Choroid plexus epithelial cell (primary cell): ENCODE data around the gene USP3.
A peak's percentile ranks its signal among the peaks of the same experiment; 100 is the strongest.

ENCODE experiments used
- DNase-seq: peaks from one replicate; pipeline ENCODE4 v3.0.0-alpha.2; 2010; ENCODE audit warnings: low read depth
- H3K4me3 ChIP-seq: 2 replicates; pipeline ENCODE4 v1.5.1; 2011; ENCODE audit warnings: low read depth, mild to moderate bottlenecking, control low read depth, low read length, moderate library complexity
- TF ChIP-seq, protein P1 (sequence below): conservative IDR thresholded peaks from 2 replicates; pipeline ENCODE4 v1.5.1; 2011; ENCODE audit warnings: low read depth, mild to moderate bottlenecking, control low read depth, inconsistent platforms, low read length, moderate library complexity

The USP3 gene

DNA sequence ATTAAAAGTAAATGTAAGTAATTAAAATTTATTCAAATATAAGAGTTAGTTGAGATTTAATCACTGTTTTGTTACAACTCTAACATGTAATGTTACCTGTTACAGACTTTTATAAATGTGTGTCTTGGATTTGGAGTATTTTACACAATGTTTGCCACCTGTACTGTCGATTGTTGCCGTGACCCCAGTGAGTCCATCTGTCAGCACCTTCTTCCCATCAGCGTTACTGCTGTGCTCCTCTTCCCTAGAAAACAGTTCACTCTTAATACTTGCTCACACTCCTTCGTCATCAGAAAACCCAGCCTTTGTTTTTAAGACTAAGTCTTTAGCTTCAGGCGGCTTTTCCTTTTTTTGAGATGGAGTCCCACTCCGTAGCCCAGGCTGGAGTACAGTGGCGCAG, 52.3 kb downstream of the USP3 start:
- TF ChIP-seq, protein P1, sequence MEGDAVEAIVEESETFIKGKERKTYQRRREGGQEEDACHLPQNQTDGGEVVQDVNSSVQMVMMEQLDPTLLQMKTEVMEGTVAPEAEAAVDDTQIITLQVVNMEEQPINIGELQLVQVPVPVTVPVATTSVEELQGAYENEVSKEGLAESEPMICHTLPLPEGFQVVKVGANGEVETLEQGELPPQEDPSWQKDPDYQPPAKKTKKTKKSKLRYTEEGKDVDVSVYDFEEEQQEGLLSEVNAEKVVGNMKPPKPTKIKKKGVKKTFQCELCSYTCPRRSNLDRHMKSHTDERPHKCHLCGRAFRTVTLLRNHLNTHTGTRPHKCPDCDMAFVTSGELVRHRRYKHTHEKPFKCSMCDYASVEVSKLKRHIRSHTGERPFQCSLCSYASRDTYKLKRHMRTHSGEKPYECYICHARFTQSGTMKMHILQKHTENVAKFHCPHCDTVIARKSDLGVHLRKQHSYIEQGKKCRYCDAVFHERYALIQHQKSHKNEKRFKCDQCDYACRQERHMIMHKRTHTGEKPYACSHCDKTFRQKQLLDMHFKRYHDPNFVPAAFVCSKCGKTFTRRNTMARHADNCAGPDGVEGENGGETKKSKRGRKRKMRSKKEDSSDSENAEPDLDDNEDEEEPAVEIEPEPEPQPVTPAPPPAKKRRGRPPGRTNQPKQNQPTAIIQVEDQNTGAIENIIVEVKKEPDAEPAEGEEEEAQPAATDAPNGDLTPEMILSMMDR: no peak
- no peak for DNase-seq
- no peak overlapping the region for H3K4me3 ChIP-seq

DNA sequence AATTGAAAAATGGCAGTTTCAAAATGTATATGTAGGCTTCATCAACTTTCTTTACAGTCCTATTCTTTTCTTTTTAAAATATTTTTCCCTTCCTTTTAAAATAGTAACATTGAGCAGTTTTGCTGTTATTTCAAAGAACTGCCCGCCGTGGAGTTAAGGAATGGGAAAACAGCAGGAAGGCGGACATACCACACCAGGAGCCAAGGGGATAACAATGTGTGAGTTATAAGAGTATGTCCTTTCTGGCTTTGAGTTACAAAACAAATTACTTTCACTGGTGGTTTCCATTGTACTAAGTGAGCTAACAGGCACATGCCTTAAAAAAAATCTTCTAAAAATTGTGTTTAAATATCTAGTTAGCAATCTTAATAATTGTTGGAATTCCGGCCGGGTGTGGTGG, 55.4 kb downstream of the USP3 start:
- TF ChIP-seq, protein P1: no peak
- DNase-seq: peak; percentile 62
- H3K4me3 ChIP-seq: no peak overlapping the region

DNA sequence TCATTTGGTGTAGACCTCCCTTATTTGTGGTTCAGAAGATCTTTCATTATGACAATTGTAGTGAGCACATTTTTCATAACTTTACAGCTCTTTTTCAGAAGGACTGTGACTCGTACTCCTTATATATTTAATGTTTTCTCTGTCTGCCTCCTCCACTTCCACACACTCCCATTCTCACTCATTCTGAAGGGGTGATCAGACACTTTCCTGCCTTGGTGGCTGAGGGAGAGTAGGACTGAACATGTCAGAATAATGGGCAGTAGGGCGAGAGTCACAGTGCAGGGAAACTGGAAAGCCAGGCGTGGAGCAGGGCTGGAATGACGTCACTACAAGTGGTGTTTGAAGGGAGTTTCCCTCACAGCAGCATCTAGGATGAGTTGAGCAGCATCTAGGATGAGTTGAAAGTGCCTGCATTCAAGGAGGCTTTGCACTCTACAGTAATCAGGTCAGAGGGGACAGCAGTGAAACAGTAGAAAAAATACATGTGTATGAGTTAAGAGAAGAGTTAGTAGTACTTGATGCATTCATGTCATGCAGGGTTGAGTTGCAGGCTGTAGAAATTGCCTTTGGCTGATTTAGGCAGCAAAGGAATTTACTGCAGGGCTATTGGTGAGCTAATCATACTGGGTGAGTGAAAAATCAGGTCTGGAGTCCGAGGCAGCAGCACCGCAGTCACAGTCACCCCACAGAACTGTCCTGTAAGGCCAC, 56.5 kb downstream of the USP3 start:
- TF ChIP-seq, protein P1: no peak
- H3K4me3 ChIP-seq: no peak overlapping the region
- peak; percentile 31 for DNase-seq

DNA sequence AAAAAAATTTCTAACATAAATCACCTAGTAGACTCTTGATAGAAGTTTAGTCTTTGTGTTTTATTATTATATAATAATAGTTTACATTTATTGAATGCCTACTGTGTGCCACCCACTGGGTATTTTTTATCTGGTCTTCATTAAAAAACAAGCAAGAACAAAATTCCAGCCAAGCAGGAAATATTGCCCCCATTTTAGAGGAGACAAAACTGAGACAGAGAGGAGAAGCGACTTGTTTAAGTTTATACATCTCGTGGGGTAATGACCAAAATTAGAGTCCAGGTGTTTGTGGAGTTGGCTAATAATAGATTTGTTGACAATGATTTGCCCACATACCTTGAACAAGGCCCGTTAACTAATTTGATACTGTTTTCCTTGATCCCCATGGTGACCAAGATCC, 59.7 kb downstream of the USP3 start:
- TF ChIP-seq, protein P1: no peak
- no peak for DNase-seq

DNA sequence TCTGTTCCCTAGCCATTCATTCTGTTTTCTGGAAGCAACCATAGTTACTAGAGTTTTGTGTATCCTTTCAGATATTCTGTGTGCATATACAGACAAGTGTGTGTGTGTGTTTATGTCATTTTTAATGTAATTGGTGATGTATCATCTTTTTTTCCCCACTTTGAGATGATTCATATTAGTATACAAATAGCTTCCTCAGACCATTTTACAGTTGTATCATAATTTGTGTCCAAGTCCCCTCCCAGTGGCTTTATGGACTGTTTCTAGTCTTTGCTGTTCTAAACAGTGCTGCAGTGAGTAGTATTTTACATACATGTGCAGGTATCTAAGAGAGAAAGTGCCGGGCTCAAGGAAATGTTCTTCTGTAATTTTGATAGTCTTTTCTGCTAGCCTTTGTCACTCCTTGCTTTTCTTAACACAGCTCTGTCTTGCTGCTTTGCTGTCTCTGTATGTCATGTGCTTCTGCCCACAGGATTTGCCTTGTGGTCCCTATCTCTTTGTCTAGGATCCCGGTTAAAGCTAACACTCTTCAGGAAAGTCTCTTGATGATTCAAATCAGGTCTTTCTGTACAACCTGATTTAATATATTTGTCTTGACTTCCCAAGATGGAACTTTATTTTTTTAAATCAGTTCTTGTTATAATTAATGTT, 61.3 kb downstream of the USP3 start:
- H3K4me3 ChIP-seq: no peak overlapping the region
- DNase-seq: no peak
- TF ChIP-seq, protein P1: no peak

More for the DNA sequence above, 59.7 kb downstream of the USP3 start:
- no peak overlapping the region for H3K4me3 ChIP-seq

DNA sequence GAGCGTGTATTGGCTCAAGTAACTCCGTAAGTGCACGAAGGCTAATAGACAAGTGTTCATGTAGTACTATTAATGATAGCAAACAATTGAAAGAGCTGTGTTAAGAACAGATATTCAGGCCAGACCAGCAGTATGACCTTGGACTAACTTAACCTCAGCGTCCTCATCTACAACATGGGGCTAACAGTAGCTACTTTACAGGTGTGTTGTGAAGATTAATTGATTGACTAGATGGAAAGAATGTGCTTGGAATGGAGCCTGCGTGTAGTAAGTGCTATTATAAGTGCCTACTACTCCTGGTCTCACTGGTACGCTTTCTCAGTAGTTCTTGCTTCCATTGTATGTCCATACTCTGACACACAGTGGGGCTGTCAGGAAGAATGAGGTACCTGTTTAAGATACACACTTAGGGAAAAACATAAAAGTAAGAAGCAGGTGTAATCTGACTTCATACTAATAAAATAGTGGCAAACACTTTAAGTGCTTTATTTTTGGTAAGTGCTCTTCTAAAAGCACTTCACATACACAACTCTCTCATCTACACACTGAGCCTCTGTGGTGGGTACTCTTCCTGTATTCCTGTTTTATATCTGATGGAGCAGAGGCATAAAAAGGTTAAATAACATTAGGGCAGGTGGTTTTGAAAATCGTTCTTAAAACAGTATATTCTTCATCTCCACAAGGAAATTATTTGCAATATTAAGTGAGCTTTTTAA, 68.5 kb downstream of the USP3 start:
- DNase-seq: no peak
- TF ChIP-seq, protein P1: no peak
- no peak overlapping the region for H3K4me3 ChIP-seq
